Prostate gland (tissue), 2 donors: ENCODE data around the gene NRAP.

Experiments used
- POLR2A ChIP-seq: fragments of 450-650 bp; IDR thresholded peaks from one replicate; pipeline ENCODE4 v1.6.1; 2016; ENCODE audit warnings: antibody characterized with exemption, mild to moderate bottlenecking
- TF ChIP-seq, protein P1 (sequence below), 4 experiments: fragments of 200-600 bp in 2 of 4; fragments of 450-650 bp in 2 of 4; sonication (generic) in 2 of 4; IDR thresholded peaks; 1 replicate in 3 of 4; 2 replicates in 1 of 4; pipeline ENCODE4 v1.5.1; 2016 to 2019; ENCODE audit warnings: antibody characterized with exemption in 4 of 4, mild to moderate bottlenecking in 2 of 4, moderate library complexity in 2 of 4

DNA sequence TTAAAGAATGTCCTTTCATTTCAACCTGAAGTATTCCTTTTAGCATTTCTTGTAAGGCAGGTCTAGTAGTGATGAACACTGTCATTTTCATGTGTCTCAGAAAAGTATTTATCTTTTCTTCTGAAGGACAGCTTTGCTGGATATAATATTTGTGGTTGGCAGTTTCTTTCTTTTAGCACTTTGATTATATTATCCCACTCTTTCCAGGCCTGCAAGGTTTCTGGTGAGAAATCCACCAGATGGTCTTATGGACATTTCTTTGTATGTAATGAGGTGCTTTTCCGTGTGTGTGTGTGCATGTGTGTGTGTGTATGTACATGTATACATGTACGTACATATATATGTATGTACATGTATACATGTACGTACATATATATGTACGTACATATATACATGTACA lies 23.2 kb upstream of the NRAP start:
- TF ChIP-seq, protein P1, sequence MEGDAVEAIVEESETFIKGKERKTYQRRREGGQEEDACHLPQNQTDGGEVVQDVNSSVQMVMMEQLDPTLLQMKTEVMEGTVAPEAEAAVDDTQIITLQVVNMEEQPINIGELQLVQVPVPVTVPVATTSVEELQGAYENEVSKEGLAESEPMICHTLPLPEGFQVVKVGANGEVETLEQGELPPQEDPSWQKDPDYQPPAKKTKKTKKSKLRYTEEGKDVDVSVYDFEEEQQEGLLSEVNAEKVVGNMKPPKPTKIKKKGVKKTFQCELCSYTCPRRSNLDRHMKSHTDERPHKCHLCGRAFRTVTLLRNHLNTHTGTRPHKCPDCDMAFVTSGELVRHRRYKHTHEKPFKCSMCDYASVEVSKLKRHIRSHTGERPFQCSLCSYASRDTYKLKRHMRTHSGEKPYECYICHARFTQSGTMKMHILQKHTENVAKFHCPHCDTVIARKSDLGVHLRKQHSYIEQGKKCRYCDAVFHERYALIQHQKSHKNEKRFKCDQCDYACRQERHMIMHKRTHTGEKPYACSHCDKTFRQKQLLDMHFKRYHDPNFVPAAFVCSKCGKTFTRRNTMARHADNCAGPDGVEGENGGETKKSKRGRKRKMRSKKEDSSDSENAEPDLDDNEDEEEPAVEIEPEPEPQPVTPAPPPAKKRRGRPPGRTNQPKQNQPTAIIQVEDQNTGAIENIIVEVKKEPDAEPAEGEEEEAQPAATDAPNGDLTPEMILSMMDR (IDR thresholded peaks at IDR 0.05): no peak
- TF ChIP-seq POLR2A: no peak
